ENCODE data around the gene NNMT.

The NNMT gene

GRCh38 chr11:114315749-114316368 is 19.7 kb downstream of the NNMT start:
- no peak overlapping the region for H3K4me3 ChIP-seq (replicated peaks; ENCODE audit: low read depth, low read length)
- TF ChIP-seq CTCF (IDR thresholded peaks at IDR 0.05; ENCODE audit: low read depth, low read length, missing control alignments) = no peak
- no peak for DNase-seq (ENCODE audit: extremely low read depth, low read depth)

GRCh38 chr11:114316980-114317786 is 21.0 kb downstream of the NNMT start:
- no peak for DNase-seq (ENCODE audit: extremely low read depth, low read depth)
- no peak for TF ChIP-seq CTCF (IDR thresholded peaks at IDR 0.05; ENCODE audit: low read depth, low read length, missing control alignments)

GRCh38 chr11:114317787-114318137 is 21.6 kb downstream of the NNMT start:
- no peak overlapping the region for H3K4me3 ChIP-seq (replicated peaks; ENCODE audit: low read depth, low read length)
- DNase-seq (ENCODE audit: extremely low read depth, low read depth) = no peak
- peak; percentile 61 for TF ChIP-seq CTCF (IDR thresholded peaks at IDR 0.05; ENCODE audit: low read depth, low read length, missing control alignments)

More at GRCh38 chr11:114316980-114317786, 21.0 kb downstream of the NNMT start:
- H3K4me3 ChIP-seq (replicated peaks; ENCODE audit: low read depth, low read length) = no peak overlapping the region

- no peak for TF ChIP-seq CTCF (IDR thresholded peaks at IDR 0.05; ENCODE audit: low read depth, low read length, missing control alignments)
- H3K4me3 ChIP-seq (replicated peaks; ENCODE audit: low read depth, low read length) = no peak overlapping the region
- no peak for DNase-seq (ENCODE audit: extremely low read depth, low read depth)
Observed at GRCh38 chr11:114318361-114318760, 22.2 kb downstream of the NNMT start.

- DNase-seq (ENCODE audit: extremely low read depth, low read depth) = no peak
- no peak for TF ChIP-seq CTCF (IDR thresholded peaks at IDR 0.05; ENCODE audit: low read depth, low read length, missing control alignments)
- H3K4me3 ChIP-seq (replicated peaks; ENCODE audit: low read depth, low read length) = no peak overlapping the region
Observed at GRCh38 chr11:114319716-114320328, 23.6 kb downstream of the NNMT start.

- no peak overlapping the region for H3K4me3 ChIP-seq (replicated peaks; ENCODE audit: low read depth, low read length)
- DNase-seq (ENCODE audit: extremely low read depth, low read depth) = peak; percentile 43
- no peak for TF ChIP-seq CTCF (IDR thresholded peaks at IDR 0.05; ENCODE audit: low read depth, low read length, missing control alignments)
Observed at GRCh38 chr11:114321621-114322257, 25.5 kb downstream of the NNMT start.

All from HFF-Myc (cell line).